Measurements from ENCODE around the gene PTPRN2.

Gene PTPRN2

DNA sequence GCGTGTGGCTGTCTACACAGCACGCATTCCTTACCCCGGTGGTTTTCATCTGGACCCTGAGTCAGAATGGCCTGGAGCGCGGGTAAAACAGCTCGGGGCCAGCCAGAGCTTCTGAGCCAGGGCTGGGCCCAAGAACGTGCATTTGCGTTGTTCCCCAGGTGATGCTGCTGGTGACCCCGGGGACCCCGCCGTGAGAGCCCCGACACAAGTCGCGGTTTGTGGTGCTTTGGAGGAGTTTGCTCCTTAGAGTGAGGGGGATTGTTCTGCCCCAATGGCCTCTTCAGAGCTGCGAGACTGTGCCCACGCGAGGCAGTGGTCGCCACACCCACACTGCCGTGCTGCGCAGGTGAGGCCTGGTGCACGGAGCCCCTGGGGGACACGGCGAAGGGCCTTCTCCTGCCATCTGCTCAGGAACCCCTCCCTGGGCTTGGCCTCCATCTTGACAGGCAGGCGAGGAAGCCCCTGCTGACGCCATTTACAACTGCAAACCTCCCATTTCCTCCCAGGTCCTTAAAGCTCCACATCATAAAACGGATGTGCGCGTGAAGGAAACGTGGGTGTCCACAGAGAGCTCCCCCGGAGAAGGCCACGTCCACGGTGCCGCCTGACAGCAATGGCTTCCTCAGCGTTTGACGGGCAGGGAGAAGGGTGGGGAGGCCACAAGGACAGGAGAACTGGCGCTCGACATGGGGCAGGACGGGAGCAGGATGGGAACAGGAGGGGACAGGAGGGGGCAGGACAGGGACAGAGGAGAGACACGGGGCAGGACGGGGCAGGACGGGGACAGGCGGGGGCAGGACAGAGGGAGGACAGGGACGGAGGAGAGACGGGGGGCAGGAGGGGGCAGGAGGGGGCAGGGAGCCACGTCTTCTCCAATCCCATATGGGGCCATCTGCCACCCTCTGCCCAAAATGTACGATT lies 773.6 kb downstream of the PTPRN2 start:
- TF ChIP-seq, protein P1, sequence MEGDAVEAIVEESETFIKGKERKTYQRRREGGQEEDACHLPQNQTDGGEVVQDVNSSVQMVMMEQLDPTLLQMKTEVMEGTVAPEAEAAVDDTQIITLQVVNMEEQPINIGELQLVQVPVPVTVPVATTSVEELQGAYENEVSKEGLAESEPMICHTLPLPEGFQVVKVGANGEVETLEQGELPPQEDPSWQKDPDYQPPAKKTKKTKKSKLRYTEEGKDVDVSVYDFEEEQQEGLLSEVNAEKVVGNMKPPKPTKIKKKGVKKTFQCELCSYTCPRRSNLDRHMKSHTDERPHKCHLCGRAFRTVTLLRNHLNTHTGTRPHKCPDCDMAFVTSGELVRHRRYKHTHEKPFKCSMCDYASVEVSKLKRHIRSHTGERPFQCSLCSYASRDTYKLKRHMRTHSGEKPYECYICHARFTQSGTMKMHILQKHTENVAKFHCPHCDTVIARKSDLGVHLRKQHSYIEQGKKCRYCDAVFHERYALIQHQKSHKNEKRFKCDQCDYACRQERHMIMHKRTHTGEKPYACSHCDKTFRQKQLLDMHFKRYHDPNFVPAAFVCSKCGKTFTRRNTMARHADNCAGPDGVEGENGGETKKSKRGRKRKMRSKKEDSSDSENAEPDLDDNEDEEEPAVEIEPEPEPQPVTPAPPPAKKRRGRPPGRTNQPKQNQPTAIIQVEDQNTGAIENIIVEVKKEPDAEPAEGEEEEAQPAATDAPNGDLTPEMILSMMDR (IDR thresholded peaks at IDR 0.05; ENCODE audit: low read depth, low read length): no peak
- TF ChIP-seq, protein P2, sequence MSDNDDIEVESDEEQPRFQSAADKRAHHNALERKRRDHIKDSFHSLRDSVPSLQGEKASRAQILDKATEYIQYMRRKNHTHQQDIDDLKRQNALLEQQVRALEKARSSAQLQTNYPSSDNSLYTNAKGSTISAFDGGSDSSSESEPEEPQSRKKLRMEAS (IDR thresholded peaks at IDR 0.05; ENCODE audit: low read depth, low read length): no peak
- no peak overlapping the region for H3K4me3 ChIP-seq (ENCODE audit: low read depth, low read length)
- DNase-seq (ENCODE audit: low read depth): no peak

DNA sequence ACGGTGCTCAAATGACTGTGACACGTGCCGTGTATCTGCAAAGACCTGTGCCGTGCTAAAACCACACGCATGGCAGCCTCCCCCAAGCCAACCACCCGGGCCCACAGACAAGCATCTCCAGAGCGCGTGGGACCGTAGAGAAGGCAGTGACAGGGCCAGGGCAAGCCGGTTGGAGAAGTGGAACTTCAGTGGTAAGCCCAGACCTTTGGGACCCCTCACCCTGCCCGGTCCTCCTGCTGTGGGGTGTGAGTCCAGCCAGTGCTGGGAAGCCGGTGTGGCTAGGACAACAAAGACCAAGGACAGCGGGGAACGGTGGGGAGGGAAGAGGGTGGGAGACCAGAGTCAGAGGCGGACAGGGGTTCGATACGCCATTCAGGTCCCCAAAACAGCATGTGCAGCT lies 774.6 kb downstream of the PTPRN2 start:
- TF ChIP-seq, protein P1 (IDR thresholded peaks at IDR 0.05; ENCODE audit: low read depth, low read length): no peak
- TF ChIP-seq, protein P2 (IDR thresholded peaks at IDR 0.05; ENCODE audit: low read depth, low read length): no peak
- TF ChIP-seq POLR2A (IDR thresholded peaks at IDR 0.05; ENCODE audit: extremely low read depth, insufficient read length): no peak
- no peak for TF ChIP-seq MYC (IDR thresholded peaks at IDR 0.05; ENCODE audit: low read depth, low read length)
- no peak for DNase-seq (ENCODE audit: low read depth)
- H3K4me3 ChIP-seq (ENCODE audit: low read depth, low read length): no peak overlapping the region

- TF ChIP-seq MYC (IDR thresholded peaks at IDR 0.05; ENCODE audit: low read depth, low read length) (no peak), POLR2A (IDR thresholded peaks at IDR 0.05; ENCODE audit: extremely low read depth, insufficient read length) (no peak)
- TF ChIP-seq, protein P2 (IDR thresholded peaks at IDR 0.05; ENCODE audit: low read depth, low read length): no peak
- TF ChIP-seq, protein P1 (IDR thresholded peaks at IDR 0.05; ENCODE audit: low read depth, low read length): no peak
- no peak overlapping the region for H3K4me3 ChIP-seq (ENCODE audit: low read depth, low read length)
These were observed 775.7 kb downstream of the PTPRN2 start for GRCh38 chr7:157811946-157812345.

GRCh38 chr7:157809863-157810851 lies 777.5 kb downstream of the PTPRN2 start:
- no peak for DNase-seq (ENCODE audit: low read depth)
- no peak overlapping the region for H3K4me3 ChIP-seq (ENCODE audit: low read depth, low read length)
- no peak for TF ChIP-seq POLR2A (IDR thresholded peaks at IDR 0.05; ENCODE audit: extremely low read depth, insufficient read length)
- TF ChIP-seq, protein P1 (IDR thresholded peaks at IDR 0.05; ENCODE audit: low read depth, low read length): no peak
- TF ChIP-seq MYC (IDR thresholded peaks at IDR 0.05; ENCODE audit: low read depth, low read length): no peak
- TF ChIP-seq, protein P2 (IDR thresholded peaks at IDR 0.05; ENCODE audit: low read depth, low read length): no peak

More at GRCh38 chr7:157811946-157812345, 775.7 kb downstream of the PTPRN2 start:
- DNase-seq (ENCODE audit: low read depth): no peak

GRCh38 chr7:157809154-157809862 lies 778.3 kb downstream of the PTPRN2 start:
- no peak overlapping the region for H3K4me3 ChIP-seq (ENCODE audit: low read depth, low read length)
- no peak for DNase-seq (ENCODE audit: low read depth)
- TF ChIP-seq POLR2A (IDR thresholded peaks at IDR 0.05; ENCODE audit: extremely low read depth, insufficient read length) (no peak), MYC (IDR thresholded peaks at IDR 0.05; ENCODE audit: low read depth, low read length) (no peak)
- TF ChIP-seq, protein P1 (IDR thresholded peaks at IDR 0.05; ENCODE audit: low read depth, low read length): no peak
- TF ChIP-seq, protein P2 (IDR thresholded peaks at IDR 0.05; ENCODE audit: low read depth, low read length): no peak
